Measurements from ENCODE around the gene ATP2A2. TPM values are rescaled to one million over a fixed set of nuclear protein-coding genes. Genes with fewer than 3 reads are reported as not detected.
A peak's percentile ranks its signal among the peaks of the same experiment; 100 is the strongest.

ATP2A2 gene
- total RNA-seq, 2 donors from 2014 or later: 52.7 to 61.6 TPM

DNA sequence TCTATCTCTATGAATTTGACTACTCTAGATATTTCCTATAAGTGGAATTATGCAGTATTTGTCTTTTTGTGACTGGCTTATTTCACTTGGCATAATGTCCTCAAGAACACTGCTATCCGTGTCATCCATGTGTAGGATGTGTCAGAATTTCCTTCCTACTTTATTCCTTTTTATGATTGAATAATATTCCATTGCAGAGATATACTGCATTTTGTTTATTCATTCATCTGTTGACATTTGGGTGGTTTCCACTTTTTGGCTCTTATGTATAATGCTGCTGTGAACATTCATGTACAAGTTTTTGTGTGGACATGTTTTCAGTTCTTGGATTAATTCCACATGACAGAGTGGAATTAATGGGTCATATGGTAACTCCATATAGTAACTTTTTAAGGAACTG is 45.7 kb upstream of the ATP2A2 start:
- H3K4me3 ChIP-seq: no peak overlapping the region
- DNase-seq (no peak), ATAC-seq (no peak)
- TF ChIP-seq, protein P1, sequence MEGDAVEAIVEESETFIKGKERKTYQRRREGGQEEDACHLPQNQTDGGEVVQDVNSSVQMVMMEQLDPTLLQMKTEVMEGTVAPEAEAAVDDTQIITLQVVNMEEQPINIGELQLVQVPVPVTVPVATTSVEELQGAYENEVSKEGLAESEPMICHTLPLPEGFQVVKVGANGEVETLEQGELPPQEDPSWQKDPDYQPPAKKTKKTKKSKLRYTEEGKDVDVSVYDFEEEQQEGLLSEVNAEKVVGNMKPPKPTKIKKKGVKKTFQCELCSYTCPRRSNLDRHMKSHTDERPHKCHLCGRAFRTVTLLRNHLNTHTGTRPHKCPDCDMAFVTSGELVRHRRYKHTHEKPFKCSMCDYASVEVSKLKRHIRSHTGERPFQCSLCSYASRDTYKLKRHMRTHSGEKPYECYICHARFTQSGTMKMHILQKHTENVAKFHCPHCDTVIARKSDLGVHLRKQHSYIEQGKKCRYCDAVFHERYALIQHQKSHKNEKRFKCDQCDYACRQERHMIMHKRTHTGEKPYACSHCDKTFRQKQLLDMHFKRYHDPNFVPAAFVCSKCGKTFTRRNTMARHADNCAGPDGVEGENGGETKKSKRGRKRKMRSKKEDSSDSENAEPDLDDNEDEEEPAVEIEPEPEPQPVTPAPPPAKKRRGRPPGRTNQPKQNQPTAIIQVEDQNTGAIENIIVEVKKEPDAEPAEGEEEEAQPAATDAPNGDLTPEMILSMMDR (IDR thresholded peaks at IDR 0.05): no peak
- no peak for TF ChIP-seq POLR2A (IDR thresholded peaks at IDR 0.05)
- H3K27ac ChIP-seq: peak overlapping the region in 2 of 4 donors; percentile 46 to 73
- no peaks in the 10 kb centered on the region for H3K9me3 ChIP-seq
- WGBS, 2 donors: 79 to 93% methylated on average over 1 of the region's 1 CpG
- intact Hi-C loops (cut with DNase I): no loop called here
- peaks cover 16% of the 10 kb centered on the region for H3K4me1 ChIP-seq
- H3K36me3 ChIP-seq (replicated peaks in 1 of 2; ENCODE audit: insufficient read depth in 1 of 2, low read depth in 2 of 2): no peaks in the 10 kb centered on the region
- no peaks in the 10 kb centered on the region for H3K27me3 ChIP-seq

DNA sequence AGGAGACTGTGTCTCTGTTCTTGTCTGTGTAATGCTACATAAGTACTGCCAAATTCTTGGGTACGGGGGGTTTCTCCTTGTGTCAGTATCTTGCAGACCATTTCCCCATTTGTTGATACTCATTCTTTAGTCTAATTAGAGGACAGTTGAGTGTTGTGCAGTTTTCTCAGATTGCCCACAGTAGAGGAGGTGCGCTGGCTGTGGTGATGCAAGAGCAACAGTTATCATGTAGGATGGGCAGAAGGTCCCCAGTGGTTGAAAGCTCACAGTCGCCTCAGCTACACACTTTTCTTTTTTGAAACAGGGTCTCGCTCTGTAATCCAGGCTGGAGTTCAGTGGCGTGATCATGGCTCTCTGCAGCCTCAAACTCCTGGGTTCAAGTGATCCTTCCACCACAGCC is 37.8 kb upstream of the ATP2A2 start:
- intact Hi-C loops (cut with DNase I): no loop called here
- TF ChIP-seq, protein P1 (IDR thresholded peaks at IDR 0.05): no peak
- TF ChIP-seq POLR2A (IDR thresholded peaks at IDR 0.05): no peak
- H3K27ac ChIP-seq: no peak overlapping the region
- no peak overlapping the region for H3K4me3 ChIP-seq
- H3K27me3 ChIP-seq: no peaks in the 10 kb centered on the region
- no peaks in the 10 kb centered on the region for H3K9me3 ChIP-seq
- no peaks in the 10 kb centered on the region for H3K36me3 ChIP-seq (replicated peaks in 1 of 2; ENCODE audit: insufficient read depth in 1 of 2, low read depth in 2 of 2)
- WGBS, 2 donors: 90 to 95% methylated on average over 5 of the region's 5 CpGs
- ATAC-seq (no peak), DNase-seq (no peak)
- H3K4me1 ChIP-seq: peaks cover 23% of the 10 kb centered on the region

DNA sequence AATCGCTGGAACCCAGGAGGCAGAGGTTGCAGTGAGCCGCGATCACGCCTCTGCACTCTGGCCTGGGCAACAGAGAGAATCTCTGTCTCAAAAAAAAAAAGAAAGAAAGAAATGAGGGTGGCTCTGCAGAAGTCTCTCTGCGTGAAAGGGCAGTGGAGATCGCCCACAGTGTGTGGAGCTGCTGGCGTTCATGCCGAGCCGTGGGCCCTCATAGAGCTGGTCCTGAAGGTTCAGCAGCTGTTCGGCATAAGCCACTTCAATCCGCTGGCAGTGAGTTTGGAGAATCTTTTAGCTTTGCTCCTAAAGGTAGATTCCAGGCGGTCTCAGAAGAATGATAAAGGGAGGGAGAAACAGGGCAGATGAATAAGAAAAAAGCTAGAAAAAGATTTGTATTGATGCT is 36.7 kb upstream of the ATP2A2 start:
- H3K27me3 ChIP-seq: no peaks in the 10 kb centered on the region
- ATAC-seq (no peak), DNase-seq (no peak)
- H3K27ac ChIP-seq: no peak overlapping the region
- 93 to 97% methylated on average over 12 of the region's 12 CpGs for WGBS, 2 donors
- H3K36me3 ChIP-seq (replicated peaks in 1 of 2; ENCODE audit: insufficient read depth in 1 of 2, low read depth in 2 of 2): no peaks in the 10 kb centered on the region
- peaks cover 34% of the 10 kb centered on the region for H3K4me1 ChIP-seq
- intact Hi-C loops (cut with DNase I): no loop called here
- no peaks in the 10 kb centered on the region for H3K9me3 ChIP-seq
- no peak for TF ChIP-seq POLR2A (IDR thresholded peaks at IDR 0.05)
- no peak overlapping the region for H3K4me3 ChIP-seq

DNA sequence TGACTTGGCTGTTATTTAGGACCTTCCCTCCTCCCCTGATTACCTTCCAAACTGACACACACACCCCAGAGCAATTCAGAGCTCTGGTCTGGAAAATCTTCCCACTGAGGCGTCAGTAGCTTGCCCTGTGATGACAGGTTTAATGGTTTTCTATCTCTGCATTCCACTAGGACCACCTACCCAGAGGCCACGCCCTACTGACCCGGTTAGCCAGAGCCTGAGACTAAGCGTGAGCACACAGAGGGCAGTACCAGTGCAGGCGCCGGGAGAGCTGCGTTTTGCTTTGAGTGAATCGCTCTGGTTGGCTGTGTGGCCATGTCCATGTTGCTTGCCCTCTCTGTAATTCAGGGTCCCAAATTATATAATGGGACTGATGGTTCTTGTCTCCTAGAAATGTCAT is 36.2 kb upstream of the ATP2A2 start:
- ATAC-seq (no peak), DNase-seq (no peak)
- Histone ChIP-seq H3K4me3 (no peak overlapping the region), H3K9me3 (no peaks in the 10 kb centered on the region), H3K27ac (no peak overlapping the region), H3K4me1 (peaks cover 39% of the 10 kb centered on the region), H3K27me3 (no peaks in the 10 kb centered on the region), H3K36me3 (replicated peaks in 1 of 2; ENCODE audit: insufficient read depth in 1 of 2, low read depth in 2 of 2) (no peaks in the 10 kb centered on the region)
- TF ChIP-seq, protein P1 (IDR thresholded peaks at IDR 0.05): no peak
- no peak for TF ChIP-seq POLR2A (IDR thresholded peaks at IDR 0.05)
- intact Hi-C loops (cut with DNase I): no loop called here
- 87% methylated on average over 7 to 8 of the region's 8 CpGs for WGBS, 2 donors

DNA sequence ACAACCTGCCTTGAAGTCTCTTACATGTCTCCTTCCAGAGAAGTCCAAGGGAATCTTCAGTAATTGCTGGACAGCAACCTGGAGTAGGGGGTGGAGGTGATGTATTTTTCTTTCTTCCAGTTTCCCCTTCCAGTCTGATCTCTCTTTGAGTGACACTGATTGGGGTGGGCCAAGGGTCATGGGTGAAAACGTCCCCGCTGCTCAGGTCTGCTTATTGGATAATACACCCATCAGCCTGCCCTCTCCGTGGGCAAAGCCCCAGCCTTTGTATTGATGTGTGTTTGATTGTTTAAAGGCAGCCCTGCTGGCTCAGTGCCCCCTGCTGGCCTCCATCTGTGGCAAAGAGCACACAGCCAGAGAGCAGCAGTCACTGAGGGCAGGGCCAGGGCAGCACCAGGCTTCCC is 35.7 kb upstream of the ATP2A2 start:
- Histone ChIP-seq H3K27me3 (no peaks in the 10 kb centered on the region), H3K4me1 (peaks cover 44% of the 10 kb centered on the region), H3K36me3 (replicated peaks in 1 of 2; ENCODE audit: insufficient read depth in 1 of 2, low read depth in 2 of 2) (no peaks in the 10 kb centered on the region), H3K27ac (no peak overlapping the region), H3K9me3 (no peaks in the 10 kb centered on the region), H3K4me3 (no peak overlapping the region)
- DNase-seq: peak in 3 of 4 donors; percentile 24 to 52 (median 34)
- TF ChIP-seq, protein P1 (IDR thresholded peaks at IDR 0.05): peak in 2 of 7 experiments; percentile 18 to 23
- no peak for TF ChIP-seq POLR2A (IDR thresholded peaks at IDR 0.05)
- 53% methylated on average over 3 of the region's 3 CpGs; no CpG with 5 or more reads in 1 of the 2 donors for WGBS, 2 donors
- ATAC-seq: no peak
- intact Hi-C loops (cut with DNase I): no loop called here

Data from body of pancreas (tissue), 4 donors.